ENCODE results near the gene IFT122. TPM values are rescaled to one million over a fixed set of nuclear protein-coding genes. Genes with fewer than 3 reads are reported as not detected.

IFT122 gene
- total and polyA plus RNA-seq, 8 donors, result 9.9 to 163 (median 19.6) TPM

DNA sequence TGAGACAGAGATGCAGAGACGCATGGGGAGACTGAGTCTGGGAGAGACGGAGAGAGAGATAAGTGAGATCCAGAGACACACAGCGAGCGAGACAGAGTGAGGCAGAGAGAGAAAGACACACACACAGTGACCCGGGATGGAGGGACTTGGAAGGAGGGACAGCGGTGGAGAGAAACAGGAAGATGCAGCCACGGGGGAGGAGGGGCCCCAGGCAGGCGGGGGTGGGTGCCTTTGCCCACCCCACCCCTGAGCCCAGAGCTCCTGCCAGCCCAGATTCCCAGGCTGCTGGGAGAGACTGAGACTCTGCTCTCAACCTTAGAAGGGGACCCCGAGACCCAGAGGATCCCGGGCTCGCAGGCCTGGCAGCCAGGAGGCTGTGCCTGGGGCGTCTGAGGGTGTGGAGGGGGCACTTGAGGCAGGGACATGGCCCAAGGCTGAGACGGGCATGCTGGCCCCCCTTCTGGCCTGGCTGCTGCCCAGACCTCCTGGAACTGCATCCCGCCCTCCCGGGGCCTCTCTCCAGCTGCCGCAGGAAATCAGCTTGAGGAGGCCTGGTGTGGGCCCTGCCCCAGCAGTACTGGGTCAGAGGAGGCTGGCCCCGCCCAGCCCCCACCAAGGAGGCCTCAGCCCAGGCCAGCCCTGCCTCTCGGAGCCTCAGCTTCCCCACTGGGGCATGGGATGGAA is 121.0 kb downstream of the IFT122 start:
- TF ChIP-seq POLR2AphosphoS5 (IDR thresholded peaks at IDR 0.05) (peak in 1 of 3 donors; percentile 11), POLR2A (IDR thresholded peaks at IDR 0.05) (no peak)
- H3K9me3 ChIP-seq, result no peaks in the 10 kb centered on the region
- H3K4me1 ChIP-seq, result peaks cover 37 to 85% (median 53%) of the 10 kb centered on the region in 4 donors
- intact Hi-C loops (cut with DNase I; ENCODE audit: low total_unique reads), result no loop called here
- no peaks in the 10 kb centered on the region for H3K27me3 ChIP-seq
- H3K36me3 ChIP-seq, result peaks cover 32 to 95% (median 78%) of the 10 kb centered on the region in 4 donors
- DNase-seq, result peak; percentile 35 to 90
- H3K4me3 ChIP-seq, result no peak overlapping the region
- H3K27ac ChIP-seq, result peak overlapping the region; percentile 37 to 87 (median 83)
- 40 to 59% (median 49%) methylated on average over 14 to 18 of the region's 18 CpGs for WGBS, 5 donors

- WGBS, 5 donors, result 81 to 89% (median 84%) methylated on average over 17 to 18 of the region's 18 CpGs
- H3K27ac ChIP-seq, result peak overlapping the region; percentile 37 to 87 (median 83)
- no peak for DNase-seq
Measured at GRCh38 chr3:129561619-129562248, 121.7 kb downstream of the IFT122 start.

DNA sequence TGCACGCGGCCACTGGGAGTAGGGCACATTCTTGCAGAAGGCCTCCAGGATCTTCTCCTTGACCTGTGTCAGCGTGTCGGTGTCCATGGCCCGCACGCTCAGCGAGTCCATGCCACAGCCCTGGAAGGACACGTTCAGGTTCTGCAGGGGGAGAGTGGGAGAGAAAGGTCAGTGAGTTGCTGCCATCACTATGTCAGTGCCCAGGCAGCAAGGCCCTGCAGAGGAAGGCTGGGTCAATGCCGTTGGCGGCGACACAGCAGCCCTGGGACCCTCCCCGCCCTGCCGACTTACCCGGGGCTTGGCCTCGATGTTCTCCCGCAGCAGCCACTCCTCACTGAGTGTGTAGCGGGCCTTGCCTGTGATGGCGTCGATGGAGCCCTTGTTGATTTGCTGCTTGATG is 122.8 kb downstream of the IFT122 start:
- TF ChIP-seq CTCF (IDR thresholded peaks at IDR 0.05) (no peak), POLR2AphosphoS5 (IDR thresholded peaks at IDR 0.05) (no peak), EP300 (IDR thresholded peaks at IDR 0.05) (no peak), POLR2A (IDR thresholded peaks at IDR 0.05) (no peak)
- Histone ChIP-seq H3K36me3 (peaks cover 25 to 95% (median 75%) of the 10 kb centered on the region in 4 donors), H3K27me3 (no peaks in the 10 kb centered on the region), H3K27ac (no peak overlapping the region), H3K9me3 (no peaks in the 10 kb centered on the region), H3K4me3 (no peak overlapping the region), H3K4me1 (peaks cover 37 to 81% (median 52%) of the 10 kb centered on the region in 4 donors)
- intact Hi-C loops (cut with DNase I; ENCODE audit: low total_unique reads), result no loop called here
- no peak for DNase-seq
- 83 to 94% (median 91%) methylated on average over 8 to 19 of the region's 19 CpGs for WGBS, 5 donors

More at GRCh38 chr3:129561619-129562248, 121.7 kb downstream of the IFT122 start:
- Histone ChIP-seq H3K4me1 (peaks cover 37 to 81% (median 54%) of the 10 kb centered on the region in 4 donors), H3K9me3 (no peaks in the 10 kb centered on the region), H3K27me3 (no peaks in the 10 kb centered on the region), H3K4me3 (no peak overlapping the region), H3K36me3 (peaks cover 28 to 95% (median 76%) of the 10 kb centered on the region in 4 donors)
- intact Hi-C loops (cut with DNase I; ENCODE audit: low total_unique reads), result no loop called here
- TF ChIP-seq EP300 (IDR thresholded peaks at IDR 0.05), result no peak
- TF ChIP-seq POLR2AphosphoS5 (IDR thresholded peaks at IDR 0.05), result no peak
- TF ChIP-seq POLR2A (IDR thresholded peaks at IDR 0.05), result no peak
- TF ChIP-seq CTCF (IDR thresholded peaks at IDR 0.05), result no peak

DNA sequence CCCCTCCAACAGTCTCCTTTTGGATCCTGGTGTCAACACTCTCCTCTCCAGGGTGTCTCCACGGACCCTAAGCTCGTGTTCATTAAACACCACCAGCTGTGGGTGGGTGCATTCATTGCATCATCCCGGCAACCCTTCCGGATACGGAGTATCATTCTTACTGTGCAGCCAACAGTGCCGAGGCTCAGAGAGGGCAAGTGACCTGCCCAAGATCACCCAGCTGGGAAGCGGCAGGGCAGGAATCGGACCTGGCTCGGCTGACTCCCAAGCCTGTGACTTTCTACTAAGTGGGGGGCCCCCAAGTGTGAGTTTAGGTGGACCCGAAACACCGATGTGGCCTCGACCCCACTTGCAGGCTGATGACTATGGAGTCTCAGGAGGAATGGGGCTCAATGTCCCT is 123.3 kb downstream of the IFT122 start:
- Histone ChIP-seq H3K36me3 (peaks cover 25 to 92% (median 70%) of the 10 kb centered on the region in 4 donors), H3K27ac (peak overlapping the region in 3 of 5 donors; percentile 43 to 65 (median 54)), H3K9me3 (no peaks in the 10 kb centered on the region), H3K4me1 (peaks cover 37 to 79% (median 49%) of the 10 kb centered on the region in 4 donors), H3K27me3 (no peaks in the 10 kb centered on the region), H3K4me3 (no peak overlapping the region)
- 77 to 96% (median 91%) methylated on average over 4 to 12 of the region's 12 CpGs for WGBS, 5 donors
- intact Hi-C loops (cut with DNase I; ENCODE audit: low total_unique reads), result no loop called here
- no peak for DNase-seq
- no peak for TF ChIP-seq EP300 (IDR thresholded peaks at IDR 0.05)
- TF ChIP-seq POLR2AphosphoS5 (IDR thresholded peaks at IDR 0.05), result no peak
- TF ChIP-seq CTCF (IDR thresholded peaks at IDR 0.05), result no peak
- no peak for TF ChIP-seq POLR2A (IDR thresholded peaks at IDR 0.05)
